SK-N-SH (cell line): ENCODE results near the gene NUP35. TPM values are rescaled to one million over a fixed set of nuclear protein-coding genes. Genes with fewer than 3 reads are reported as not detected.

Experiments
- CTCF ChIA-PET: fragments of 300-600, 350-600 bp; formaldehyde crosslinking; extraction: SDS; loops from one replicate; lab custom pipeline; 2021; lab: Yijun Ruan, JAX
- POLR2A ChIA-PET: fragments of 350-600 bp; sonication (Branson Sonifier 250); formaldehyde crosslinking; extraction: SDS; loops from one replicate; lab custom pipeline; 2020; ENCODE audit warnings: antibody characterized with exemption, inconsistent platforms; lab: Yijun Ruan, JAX
- DNase-seq: peaks from one replicate; pipeline ENCODE4 v3.0.0; 2012
- H2AFZ ChIP-seq: fragments of 200-600 bp; sonication (generic); 2 replicates; pipeline ENCODE4 v1.8.1; 2016; ENCODE audit warnings: antibody characterized with exemption, mild to moderate bottlenecking, low read depth
- H3F3A ChIP-seq: fragments of 200-600 bp; sonication (generic); replicated peaks from 2 replicates; pipeline ENCODE3; 2016; ENCODE audit warnings: antibody characterized with exemption, mild to moderate bottlenecking; ENCODE audit not compliant: insufficient read depth
- H3K27ac ChIP-seq, 2 experiments: fragments of 200-500 bp in 1 of 2; fragments of 200-600 bp in 1 of 2; sonication (Bioruptor generic) in 1 of 2; sonication (generic), shearing (Covaris generic) in 1 of 2; 2 replicates each; pipeline versions ENCODE4 v1.5.1 to v1.6.1; 2014 to 2016; ENCODE audit warnings: low read depth in 2 of 2, inconsistent platforms in 1 of 2, low read length in 1 of 2, mild to moderate bottlenecking in 1 of 2, mixed read lengths in 1 of 2
- H3K27me3 ChIP-seq: fragments of 200-600 bp; sonication (generic), shearing (Covaris generic); 2 replicates; pipeline ENCODE4 v1.6.1; 2016; ENCODE audit warnings: mixed run types; ENCODE audit not compliant: insufficient read depth
- H3K36me3 ChIP-seq, 2 experiments: fragments of 200-500 bp in 1 of 2; fragments of 200-600 bp in 1 of 2; sonication (Bioruptor generic) in 1 of 2; sonication (generic) in 1 of 2; replicated peaks in 1 of 2; 2 replicates each; pipeline versions ENCODE3 to v1.5.1; 2014 to 2016; ENCODE audit warnings: low read length in 1 of 2, mild to moderate bottlenecking in 1 of 2; ENCODE audit not compliant: insufficient read depth in 2 of 2, control insufficient read depth in 1 of 2
- H3K4me1 ChIP-seq, 2 experiments: fragments of 200-500 bp in 1 of 2; fragments of 200-600 bp in 1 of 2; sonication (Bioruptor generic) in 1 of 2; sonication (generic), shearing (Covaris generic) in 1 of 2; 2 replicates each; pipeline versions ENCODE4 v1.5.1 to v1.6.1; 2014 to 2016; ENCODE audit warnings: low read depth in 1 of 2, low read length in 1 of 2, mixed run types in 1 of 2; ENCODE audit not compliant: insufficient read depth in 2 of 2, control insufficient read depth in 1 of 2
- H3K4me2 ChIP-seq: fragments of 200-600 bp; sonication (generic), shearing (Covaris generic); 2 replicates; pipeline ENCODE4 v1.6.1; 2017; ENCODE audit warnings: mixed run types
- H3K4me3 ChIP-seq, 2 experiments: fragments of 200-500 bp in 1 of 2; fragments of 200-600 bp in 1 of 2; sonication (Bioruptor generic) in 1 of 2; sonication (generic), shearing (Covaris generic) in 1 of 2; 2 replicates each; pipeline versions ENCODE4 v1.5.1 to v1.8.1; 2014 to 2016; ENCODE audit warnings: low read depth in 2 of 2, inconsistent platforms in 1 of 2, low read length in 1 of 2, mild to moderate bottlenecking in 1 of 2, mixed read lengths in 1 of 2, moderate library complexity in 1 of 2
- H3K79me2 ChIP-seq: fragments of 200-600 bp; sonication (generic); 2 replicates; pipeline ENCODE4 v1.8.1; 2017; ENCODE audit warnings: mild to moderate bottlenecking; ENCODE audit not compliant: insufficient read depth
- H3K9ac ChIP-seq: fragments of 200-600 bp; sonication (generic); 2 replicates; pipeline ENCODE4 v1.6.1; 2017; ENCODE audit warnings: mixed run types
- H3K9me2 ChIP-seq: fragments of 200-600 bp; sonication (generic); 2 replicates; pipeline ENCODE4 v1.6.1; 2017; ENCODE audit warnings: mixed run types
- H3K9me3 ChIP-seq: fragments of 200-600 bp; sonication (generic); 2 replicates; pipeline ENCODE4 v1.6.1; 2017; ENCODE audit warnings: mixed run types, mild to moderate bottlenecking, moderate library complexity
- H4K20me1 ChIP-seq: fragments of 200-600 bp; sonication (generic); 2 replicates; pipeline ENCODE4 v1.6.1; 2017; ENCODE audit warnings: mild to moderate bottlenecking, mixed run types; ENCODE audit not compliant: insufficient read depth
- CHD2 ChIP-seq: fragments of 150-350 bp; IDR thresholded peaks from 2 replicates; pipeline ENCODE4 v1.6.1; 2018; ENCODE audit warnings: low read length; ENCODE audit not compliant: partially characterized antibody
- EP300 ChIP-seq, 2 experiments: IDR thresholded peaks; 2 replicates each; pipeline versions ENCODE4 v1.4.0 to v1.6.1; 2012; ENCODE audit warnings: borderline replicate concordance in 1 of 2, low read depth in 1 of 2, low read length in 1 of 2
- FOSL2 ChIP-seq: IDR thresholded peaks from 2 replicates; pipeline ENCODE4 v1.4.0; 2012; ENCODE audit warnings: low read depth, mild to moderate bottlenecking, moderate library complexity, borderline replicate concordance
- FOXM1 ChIP-seq: IDR thresholded peaks from 2 replicates; pipeline ENCODE4 v1.4.0; 2012; ENCODE audit warnings: low read depth, mild to moderate bottlenecking
- GABPA ChIP-seq: IDR thresholded peaks from 2 replicates; pipeline ENCODE4 v1.4.0; 2012; ENCODE audit warnings: low read depth, mild to moderate bottlenecking
- IRF3 ChIP-seq: fragments of 150-350 bp; IDR thresholded peaks from 2 replicates; pipeline ENCODE4 v1.6.1; 2016; ENCODE audit warnings: mild to moderate bottlenecking, low read depth, low read length
- MAX ChIP-seq: IDR thresholded peaks from 2 replicates; pipeline ENCODE4 v1.4.0; 2012; ENCODE audit warnings: low read depth
- MXI1 ChIP-seq: IDR thresholded peaks from 2 replicates; pipeline ENCODE4 v1.6.1; 2012; ENCODE audit warnings: mild to moderate bottlenecking, low read depth, low read length, improper control_type of control experiment
- POLR2AphosphoS5 ChIP-seq: IDR thresholded peaks from 2 replicates; pipeline ENCODE4 v1.6.1; 2012; ENCODE audit warnings: low read depth, low read length
- RAD21 ChIP-seq: IDR thresholded peaks from 2 replicates; pipeline ENCODE4 v1.6.1; 2012; ENCODE audit warnings: mild to moderate bottlenecking, low read length
- RFX5 ChIP-seq: IDR thresholded peaks from 2 replicates; pipeline ENCODE4 v1.6.1; 2012; ENCODE audit warnings: mild to moderate bottlenecking, improper control_type of control experiment, low read length
- TAF1 ChIP-seq: IDR thresholded peaks from 2 replicates; pipeline ENCODE4 v1.6.1; 2012; ENCODE audit warnings: low read depth, mild to moderate bottlenecking, low read length, moderate library complexity, borderline replicate concordance
- YY1 ChIP-seq: IDR thresholded peaks from 2 replicates; pipeline ENCODE4 v1.4.0; 2012; ENCODE audit warnings: low read depth, mild to moderate bottlenecking
- whole genome bisulfite sequencing: methylation state at CpG from one replicate; pipeline ENCODE4 v1.1.6; 2017; ENCODE audit warnings: low lambda C conversion rate; 5-methylcytosine and 5-hydroxymethylcytosine counted together
- polyA plus RNA-seq, 3 experiments: library from polyadenylated mRNA; depleted of rRNA; stranded (reverse); fragments of >200 nt; gene quantifications; 2 replicates each; pipeline ENCODE4 v1.2.3, GENCODE V29; 2012
- TF ChIP-seq, protein P1 (sequence below): fragments of 150-350 bp; IDR thresholded peaks from 2 replicates; pipeline ENCODE4 v1.6.1; 2017; ENCODE audit warnings: antibody characterized with exemption, low read length, low read depth, borderline replicate concordance

NUP35 gene
- polyA plus RNA-seq, 1 of the 3 experiments (the other 2 are of a cell fraction): 9.1 TPM

GRCh38 chr2:183093857-183094657 is 30.2 kb upstream of the NUP35 start (continued):
- TF ChIP-seq, protein P1, sequence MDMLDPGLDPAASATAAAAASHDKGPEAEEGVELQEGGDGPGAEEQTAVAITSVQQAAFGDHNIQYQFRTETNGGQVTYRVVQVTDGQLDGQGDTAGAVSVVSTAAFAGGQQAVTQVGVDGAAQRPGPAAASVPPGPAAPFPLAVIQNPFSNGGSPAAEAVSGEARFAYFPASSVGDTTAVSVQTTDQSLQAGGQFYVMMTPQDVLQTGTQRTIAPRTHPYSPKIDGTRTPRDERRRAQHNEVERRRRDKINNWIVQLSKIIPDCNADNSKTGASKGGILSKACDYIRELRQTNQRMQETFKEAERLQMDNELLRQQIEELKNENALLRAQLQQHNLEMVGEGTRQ: no peak
- TF ChIP-seq MXI1: no peak
- no peak for TF ChIP-seq RFX5
- peak; percentile 47; the same call in 1 of the 2 replicates for TF ChIP-seq FOSL2
- TF ChIP-seq MAX: no peak
- TF ChIP-seq RAD21: peak; percentile 37
- TF ChIP-seq EP300 (IDR thresholded peaks at IDR 0.05; ENCODE audit: borderline replicate concordance in 1 of 2, low read depth in 1 of 2, low read length in 1 of 2): no peak
- TF ChIP-seq POLR2AphosphoS5: no peak
- TF ChIP-seq IRF3: no peak
- TF ChIP-seq, all 33 proteins: peak for 5

GRCh38 chr2:183105402-183106134 is 18.7 kb upstream of the NUP35 start:
- no peak overlapping the region for H2AFZ ChIP-seq
- no peak for DNase-seq
- H3K4me3 ChIP-seq: no peak overlapping the region
- no peaks in the 10 kb centered on the region for H3K9me3 ChIP-seq
- H4K20me1 ChIP-seq: no peaks in the 10 kb centered on the region
- H3K4me1 ChIP-seq: no peaks in the 10 kb centered on the region
- no peaks in the 10 kb centered on the region for H3K27me3 ChIP-seq
- no peak overlapping the region for H3K4me2 ChIP-seq
- no peaks in the 10 kb centered on the region for H3F3A ChIP-seq
- no peaks in the 10 kb centered on the region for H3K36me3 ChIP-seq
- no peaks in the 10 kb centered on the region for H3K79me2 ChIP-seq
- H3K9me2 ChIP-seq: no peaks in the 10 kb centered on the region
- ChIA-PET CTCF (no interaction called here), POLR2A (no interaction called here)
- TF ChIP-seq CHD2 (no peak), YY1 (no peak), GABPA (no peak), FOXM1 (no peak), TAF1 (no peak), POLR2AphosphoS5 (no peak)
- no peak overlapping the region for H3K9ac ChIP-seq
- no peak overlapping the region for H3K27ac ChIP-seq
- 61% methylated on average over 4 of the region's 4 CpGs for WGBS
